ENCODE data around the gene SH3BP1.

SH3BP1 gene

GRCh38 chr22:37627121-37627520, 12.3 kb upstream of the SH3BP1 start:
- Histone ChIP-seq H3K9me3 (no peaks in the 10 kb centered on the region), H3K4me3 (ENCODE audit: low read depth, low read length) (no peak overlapping the region), H3K4me1 (peaks cover 26% of the 10 kb centered on the region), H3K36me3 (peaks cover 6% of the 10 kb centered on the region), H3K27me3 (no peaks in the 10 kb centered on the region)
- TF ChIP-seq CTCF (IDR thresholded peaks at IDR 0.05; ENCODE audit: low read depth, low read length): no peak
- no peak for DNase-seq

- no peak for TF ChIP-seq CTCF (IDR thresholded peaks at IDR 0.05; ENCODE audit: low read depth, low read length)
- DNase-seq: no peak
- H3K27me3 ChIP-seq: no peaks in the 10 kb centered on the region
- H3K36me3 ChIP-seq: peaks cover 6% of the 10 kb centered on the region
- H3K9me3 ChIP-seq: no peaks in the 10 kb centered on the region
- peaks cover 28% of the 10 kb centered on the region for H3K4me1 ChIP-seq
- no peak overlapping the region for H3K4me3 ChIP-seq (ENCODE audit: low read depth, low read length)
Observed at GRCh38 chr22:37627545-37627944, 11.9 kb upstream of the SH3BP1 start.

GRCh38 chr22:37628830-37629229, 10.6 kb upstream of the SH3BP1 start:
- Histone ChIP-seq H3K4me1 (peaks cover 36% of the 10 kb centered on the region), H3K36me3 (peaks cover 3% of the 10 kb centered on the region), H3K4me3 (ENCODE audit: low read depth, low read length) (no peak overlapping the region), H3K27me3 (no peaks in the 10 kb centered on the region), H3K9me3 (no peaks in the 10 kb centered on the region)
- DNase-seq: no peak
- TF ChIP-seq CTCF (IDR thresholded peaks at IDR 0.05; ENCODE audit: low read depth, low read length): no peak

GRCh38 chr22:37629928-37630327, 9.5 kb upstream of the SH3BP1 start:
- Histone ChIP-seq H3K36me3 (no peaks in the 10 kb centered on the region; the same call in none of the 2 replicates), H3K4me3 (ENCODE audit: low read depth, low read length) (no peak overlapping the region), H3K4me1 (peaks cover 41% of the 10 kb centered on the region), H3K27me3 (no peaks in the 10 kb centered on the region), H3K9me3 (no peaks in the 10 kb centered on the region)
- DNase-seq: no peak
- no peak for TF ChIP-seq CTCF (IDR thresholded peaks at IDR 0.05; ENCODE audit: low read depth, low read length)

- no peak overlapping the region for H3K4me3 ChIP-seq (ENCODE audit: low read depth, low read length)
- no peak for TF ChIP-seq CTCF (IDR thresholded peaks at IDR 0.05; ENCODE audit: low read depth, low read length)
- peaks cover 46% of the 10 kb centered on the region for H3K4me1 ChIP-seq
- DNase-seq: peak; percentile 88
- no peaks in the 10 kb centered on the region; the same call in 1 of the 2 replicates for H3K36me3 ChIP-seq
- H3K9me3 ChIP-seq: no peaks in the 10 kb centered on the region
- H3K27me3 ChIP-seq: no peaks in the 10 kb centered on the region
Observed at GRCh38 chr22:37630839-37631435, 8.5 kb upstream of the SH3BP1 start.

- DNase-seq: no peak
Observed at GRCh38 chr22:37631448-37632173, 7.9 kb upstream of the SH3BP1 start.

More at GRCh38 chr22:37631448-37632173, 7.9 kb upstream of the SH3BP1 start:
- Histone ChIP-seq H3K9me3 (no peaks in the 10 kb centered on the region), H3K27me3 (no peaks in the 10 kb centered on the region), H3K4me3 (ENCODE audit: low read depth, low read length) (no peak overlapping the region), H3K4me1 (peaks cover 46% of the 10 kb centered on the region), H3K36me3 (no peaks in the 10 kb centered on the region; the same call in 1 of the 2 replicates)
- no peak for TF ChIP-seq CTCF (IDR thresholded peaks at IDR 0.05; ENCODE audit: low read depth, low read length)

Data from BE2C (cell line).